Vagina (tissue), 2 donors: ENCODE data around the gene ZNF154. TPM values are rescaled to one million over a fixed set of nuclear protein-coding genes. Genes with fewer than 3 reads are reported as not detected.

Experiments used
- DNase-seq, 2 donors: peaks; one replicate each; pipeline ENCODE4 v3.0.0-alpha.2; 2017; ENCODE audit errors: extremely low spot score in 2 of 2
- H3K27ac ChIP-seq: fragments of 200-600 bp; sonication (generic); one replicate; pipeline ENCODE4 v1.5.1; 2019
- H3K27me3 ChIP-seq: fragments of 200-600 bp; sonication (generic); one replicate; pipeline ENCODE4 v1.5.1; 2019
- H3K36me3 ChIP-seq, 2 donors: fragments of 200-600 bp; sonication (generic); one replicate each; pipeline ENCODE4 v1.5.1; 2017 to 2019
- H3K4me1 ChIP-seq: fragments of 200-600 bp; sonication (generic); one replicate; pipeline ENCODE4 v1.5.1; 2019
- H3K4me3 ChIP-seq, 2 donors: fragments of 200-600 bp; sonication (generic); 1 replicate in 1 of 2; 2 replicates in 1 of 2; pipeline ENCODE4 v1.5.1; 2016 to 2019
- H3K9me3 ChIP-seq: fragments of 200-600 bp; sonication (generic); one replicate; pipeline ENCODE4 v1.5.1; 2019
- CTCF ChIP-seq, 3 experiments: fragments of 450-650 bp in 2 of 3; fragments of 200-600 bp in 1 of 3; sonication (generic) in 1 of 3; IDR thresholded peaks; one replicate each; pipeline ENCODE4 v1.5.1; 2017 to 2019; ENCODE audit warnings: antibody characterized with exemption in 3 of 3, mild to moderate bottlenecking in 2 of 3, moderate library complexity in 2 of 3
- POLR2A ChIP-seq, 2 donors: fragments of 450-650 bp; IDR thresholded peaks; one replicate each; pipeline ENCODE4 v1.6.1; 2017; ENCODE audit warnings: antibody characterized with exemption in 2 of 2, mild to moderate bottlenecking in 2 of 2, moderate library complexity in 2 of 2
- POLR2AphosphoS5 ChIP-seq, 2 donors: sonication (generic); formaldehyde crosslinking; IDR thresholded peaks; one replicate each; pipeline ENCODE4 v1.9.0; 2017; ENCODE audit warnings: antibody characterized with exemption in 2 of 2, mild to moderate bottlenecking in 2 of 2, low read depth in 1 of 2; ENCODE audit not compliant: insufficient read depth in 1 of 2
- intact Hi-C: fragments of 100-400 bp; cut with DNase I; formaldehyde crosslinking; loops from one replicate; pipeline ENCODE4 v1.15.1; 2023
- total RNA-seq: library from RNA; depleted of rRNA; stranded (reverse); fragments of >200 nt; gene quantifications from one replicate; pipeline ENCODE4 v1.2.3, GENCODE V29; 2016

Gene ZNF154
- total RNA-seq, 1 donor from 2014 or later: 2.2 TPM

GRCh38 chr19:57701625-57702024 lies 7.4 kb downstream of the ZNF154 start:
- H3K9me3 ChIP-seq: peaks cover 70% of the 10 kb centered on the region
- H3K27me3 ChIP-seq: no peaks in the 10 kb centered on the region
- no peak for DNase-seq
- TF ChIP-seq CTCF (IDR thresholded peaks at IDR 0.05) (no peak), POLR2A (IDR thresholded peaks at IDR 0.05) (no peak), POLR2AphosphoS5 (IDR thresholded peaks at IDR 0.05; ENCODE audit: insufficient read depth in 1 of 2, low read depth in 1 of 2) (no peak)
- H3K27ac ChIP-seq: no peak overlapping the region
- intact Hi-C loops: no loop called here
- no peaks in the 10 kb centered on the region for H3K4me1 ChIP-seq
- no peak overlapping the region for H3K4me3 ChIP-seq
- peaks cover 0 to 29% of the 10 kb centered on the region in 2 donors for H3K36me3 ChIP-seq

GRCh38 chr19:57689750-57690149 lies 19.3 kb downstream of the ZNF154 start:
- Histone ChIP-seq H3K9me3 (peaks cover 88% of the 10 kb centered on the region), H3K4me3 (no peak overlapping the region), H3K27ac (no peak overlapping the region), H3K4me1 (no peaks in the 10 kb centered on the region), H3K27me3 (no peaks in the 10 kb centered on the region), H3K36me3 (peaks cover 5 to 57% of the 10 kb centered on the region in 2 donors)
- TF ChIP-seq POLR2AphosphoS5 (IDR thresholded peaks at IDR 0.05; ENCODE audit: insufficient read depth in 1 of 2, low read depth in 1 of 2) (no peak), CTCF (IDR thresholded peaks at IDR 0.05) (no peak), POLR2A (IDR thresholded peaks at IDR 0.05) (no peak)
- intact Hi-C loops: no loop called here
- no peak for DNase-seq

GRCh38 chr19:57688011-57688763 lies 20.8 kb downstream of the ZNF154 start:
- intact Hi-C loops: no loop called here
- no peak overlapping the region for H3K27ac ChIP-seq
- no peak for DNase-seq
- no peak for TF ChIP-seq CTCF (IDR thresholded peaks at IDR 0.05)
- no peak for TF ChIP-seq POLR2A (IDR thresholded peaks at IDR 0.05)
- no peak for TF ChIP-seq POLR2AphosphoS5 (IDR thresholded peaks at IDR 0.05; ENCODE audit: insufficient read depth in 1 of 2, low read depth in 1 of 2)
- H3K4me3 ChIP-seq: no peak overlapping the region
- H3K36me3 ChIP-seq: peaks cover 5 to 72% of the 10 kb centered on the region in 2 donors
- peaks cover 87% of the 10 kb centered on the region for H3K9me3 ChIP-seq
- H3K27me3 ChIP-seq: no peaks in the 10 kb centered on the region
- H3K4me1 ChIP-seq: peaks cover 4% of the 10 kb centered on the region

- no peak overlapping the region for H3K27ac ChIP-seq
- H3K36me3 ChIP-seq: peaks cover 5 to 70% of the 10 kb centered on the region in 2 donors
- no peak overlapping the region for H3K4me3 ChIP-seq
- peaks cover 11% of the 10 kb centered on the region for H3K4me1 ChIP-seq
- H3K27me3 ChIP-seq: no peaks in the 10 kb centered on the region
- intact Hi-C loops: no loop called here
- TF ChIP-seq POLR2AphosphoS5 (IDR thresholded peaks at IDR 0.05; ENCODE audit: insufficient read depth in 1 of 2, low read depth in 1 of 2): no peak
- no peak for TF ChIP-seq CTCF (IDR thresholded peaks at IDR 0.05)
- no peak for TF ChIP-seq POLR2A (IDR thresholded peaks at IDR 0.05)
- H3K9me3 ChIP-seq: peaks cover 91% of the 10 kb centered on the region
- DNase-seq: no peak
Observed at GRCh38 chr19:57687363-57688010, 21.5 kb downstream of the ZNF154 start.

- Histone ChIP-seq H3K9me3 (peaks cover 87% of the 10 kb centered on the region), H3K27me3 (no peaks in the 10 kb centered on the region), H3K4me3 (peak overlapping the region in 1 of 2 donors; percentile 7), H3K36me3 (peaks cover 5 to 65% of the 10 kb centered on the region in 2 donors), H3K27ac (no peak overlapping the region), H3K4me1 (peaks cover 15% of the 10 kb centered on the region)
- TF ChIP-seq POLR2A (IDR thresholded peaks at IDR 0.05): no peak
- no peak for TF ChIP-seq CTCF (IDR thresholded peaks at IDR 0.05)
- TF ChIP-seq POLR2AphosphoS5 (IDR thresholded peaks at IDR 0.05; ENCODE audit: insufficient read depth in 1 of 2, low read depth in 1 of 2): no peak
- DNase-seq: no peak
- intact Hi-C loops: no loop called here
Observed at GRCh38 chr19:57686727-57687126, 22.3 kb downstream of the ZNF154 start.
